Measurements from ENCODE around the gene WWOX. TPM values are rescaled to one million over a fixed set of nuclear protein-coding genes. Genes with fewer than 3 reads are reported as not detected.

WWOX gene
- total and polyA plus RNA-seq, 2 of the 4 experiments (the other 2 are of a cell fraction) = 2.7 to 5.4 TPM

GRCh38 chr16:78445818-78446217 is 346.4 kb downstream of the WWOX start:
- in situ Hi-C loops (cut with MboI; ENCODE audit: low sequenced_read_pairs) = no loop called here
- H3K9me3 ChIP-seq (ENCODE audit: control insufficient read depth, insufficient read depth, low read length) = peaks cover 6% of the 10 kb centered on the region
- H3K4me1 ChIP-seq (ENCODE audit: control insufficient read depth, insufficient read depth, low read length) = no peaks in the 10 kb centered on the region
- no peak overlapping the region for H3K4me3 ChIP-seq (ENCODE audit: insufficient read depth, low read depth, low read length)
- dilution Hi-C loops (cut with HindIII; ENCODE audit: low sequenced_read_pairs, unreplicated experiment) = no loop called here
- no peaks in the 10 kb centered on the region for H3K9me1 ChIP-seq (ENCODE audit: insufficient read depth, low read length)
- H3K23ac ChIP-seq (ENCODE audit: low read depth, low read length) = no peak overlapping the region
- no TSS peak for BruUV-seq (replicated peaks)
- no peak overlapping the region for H3K4me2 ChIP-seq (ENCODE audit: low read depth, low read length)
- H2BK20ac ChIP-seq (ENCODE audit: low read depth, low read length) = no peak overlapping the region
- CTCF ChIA-PET = no interaction called here
- no peak overlapping the region for H3K9ac ChIP-seq (ENCODE audit: low read depth, low read length)
- no peak overlapping the region for H2BK120ac ChIP-seq (ENCODE audit: low read depth, low read length)
- no peak overlapping the region for H4K8ac ChIP-seq (ENCODE audit: low read depth in 2 of 2, low read length in 2 of 2)
- H4K5ac ChIP-seq (ENCODE audit: low read depth, low read length) = no peak overlapping the region
- ATAC-seq (ENCODE audit: low read depth) (no peak), DNase-seq (no peak)
- no peak overlapping the region for H2BK15ac ChIP-seq (ENCODE audit: low read depth, low read length)
- no peaks in the 10 kb centered on the region for H3K27me3 ChIP-seq (ENCODE audit: control insufficient read depth, insufficient read depth, low read length)
- no peak overlapping the region for H3K56ac ChIP-seq (ENCODE audit: extremely low read depth, insufficient read depth, low read length)
- POLR2A ChIA-PET (ENCODE audit: unreplicated experiment) = no interaction called here
- TF ChIP-seq MAFK (IDR thresholded peaks at IDR 0.05; ENCODE audit: low read depth, low read length) (no peak), CHD1 (IDR thresholded peaks at IDR 0.05; ENCODE audit: low read depth, low read length) (no peak), CTCF (conservative IDR thresholded peaks at IDR 0.05; ENCODE audit: low read depth, low read length) (no peak), FOS (IDR thresholded peaks at IDR 0.05; ENCODE audit: low read depth, low read length) (no peak), MXI1 (IDR thresholded peaks at IDR 0.05; ENCODE audit: borderline replicate concordance, low read depth, low read length) (no peak), SMC3 (IDR thresholded peaks at IDR 0.05; ENCODE audit: low read depth, low read length) (no peak), BHLHE40 (IDR thresholded peaks at IDR 0.05; ENCODE audit: low read depth, low read length) (no peak), RAD21 (IDR thresholded peaks at IDR 0.05; ENCODE audit: low read length) (no peak)
- H2BK5ac ChIP-seq (ENCODE audit: low read depth, low read length, poor library complexity, severe bottlenecking) = no peak overlapping the region
- no peak overlapping the region for H4K91ac ChIP-seq (ENCODE audit: insufficient read depth, low read depth, low read length)
- no peaks in the 10 kb centered on the region for H3K36me3 ChIP-seq (ENCODE audit: control insufficient read depth, insufficient read depth, low read length)
- H3K27ac ChIP-seq (ENCODE audit: insufficient read depth, low read length) = no peak overlapping the region
- WGBS, 2 experiments (ENCODE audit: extremely low coverage in 2 of 2, insufficient read length in 1 of 2) = 67% methylated on average over 1 of the region's 5 CpGs; no CpG with 5 or more reads in 1 of the 2 experiments
- no peak overlapping the region for H3K4ac ChIP-seq (ENCODE audit: low read depth, low read length)
- no peak overlapping the region for H2AFZ ChIP-seq (replicated peaks; ENCODE audit: low read length, poor library complexity)
- no peaks in the 10 kb centered on the region for H4K20me1 ChIP-seq (ENCODE audit: insufficient read depth, low read length)
- no peak overlapping the region for H3K18ac ChIP-seq (ENCODE audit: low read depth, low read length)
- intact Hi-C loops (cut with micrococcal nuclease) = no loop called here
- no peak overlapping the region for H2AK9ac ChIP-seq (replicated peaks; ENCODE audit: low read depth, low read length, poor library complexity)
- no peaks in the 10 kb centered on the region for H3K79me1 ChIP-seq (ENCODE audit: low read depth in 1 of 2, low read length in 2 of 2)
- H2AK5ac ChIP-seq (ENCODE audit: low read depth, low read length) = no peak overlapping the region
- H3K14ac ChIP-seq (replicated peaks; ENCODE audit: low read depth, low read length) = no peak overlapping the region
